C4-2B (cell line): ENCODE data around the gene MLH1.

Source experiments
- ZFX ChIP-seq: fragments of 450-650 bp; IDR thresholded peaks from 2 replicates; pipeline ENCODE4 v1.6.1; 2017
- TF ChIP-seq, protein P1 (sequence below): fragments of 450-650 bp; conservative IDR thresholded peaks from 2 replicates; pipeline ENCODE4 v1.5.1; 2017; ENCODE audit warnings: mild to moderate bottlenecking

DNA sequence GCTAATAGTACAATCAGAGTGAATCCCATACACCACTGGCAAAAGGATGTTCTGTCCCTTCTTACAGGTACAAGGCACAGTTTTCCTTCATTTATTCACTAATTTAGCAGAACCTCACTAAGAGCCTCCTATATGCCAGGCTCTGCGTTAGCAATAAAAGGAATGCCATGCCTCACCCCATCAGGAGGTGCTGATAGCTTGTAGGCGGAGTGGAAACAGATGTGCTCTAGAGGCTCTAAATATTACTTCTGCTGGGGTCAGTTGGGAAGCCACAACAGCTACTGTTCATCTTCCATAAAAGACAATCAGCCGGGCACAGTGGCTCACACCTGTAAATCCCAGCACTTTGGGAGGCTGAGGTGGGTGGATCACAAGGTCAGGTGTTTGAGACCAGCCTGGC is 24.4 kb downstream of the MLH1 start:
- TF ChIP-seq, protein P1, sequence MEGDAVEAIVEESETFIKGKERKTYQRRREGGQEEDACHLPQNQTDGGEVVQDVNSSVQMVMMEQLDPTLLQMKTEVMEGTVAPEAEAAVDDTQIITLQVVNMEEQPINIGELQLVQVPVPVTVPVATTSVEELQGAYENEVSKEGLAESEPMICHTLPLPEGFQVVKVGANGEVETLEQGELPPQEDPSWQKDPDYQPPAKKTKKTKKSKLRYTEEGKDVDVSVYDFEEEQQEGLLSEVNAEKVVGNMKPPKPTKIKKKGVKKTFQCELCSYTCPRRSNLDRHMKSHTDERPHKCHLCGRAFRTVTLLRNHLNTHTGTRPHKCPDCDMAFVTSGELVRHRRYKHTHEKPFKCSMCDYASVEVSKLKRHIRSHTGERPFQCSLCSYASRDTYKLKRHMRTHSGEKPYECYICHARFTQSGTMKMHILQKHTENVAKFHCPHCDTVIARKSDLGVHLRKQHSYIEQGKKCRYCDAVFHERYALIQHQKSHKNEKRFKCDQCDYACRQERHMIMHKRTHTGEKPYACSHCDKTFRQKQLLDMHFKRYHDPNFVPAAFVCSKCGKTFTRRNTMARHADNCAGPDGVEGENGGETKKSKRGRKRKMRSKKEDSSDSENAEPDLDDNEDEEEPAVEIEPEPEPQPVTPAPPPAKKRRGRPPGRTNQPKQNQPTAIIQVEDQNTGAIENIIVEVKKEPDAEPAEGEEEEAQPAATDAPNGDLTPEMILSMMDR, result no peak
- TF ChIP-seq ZFX, result no peak
